ENCODE data around the gene STX7.

DNA sequence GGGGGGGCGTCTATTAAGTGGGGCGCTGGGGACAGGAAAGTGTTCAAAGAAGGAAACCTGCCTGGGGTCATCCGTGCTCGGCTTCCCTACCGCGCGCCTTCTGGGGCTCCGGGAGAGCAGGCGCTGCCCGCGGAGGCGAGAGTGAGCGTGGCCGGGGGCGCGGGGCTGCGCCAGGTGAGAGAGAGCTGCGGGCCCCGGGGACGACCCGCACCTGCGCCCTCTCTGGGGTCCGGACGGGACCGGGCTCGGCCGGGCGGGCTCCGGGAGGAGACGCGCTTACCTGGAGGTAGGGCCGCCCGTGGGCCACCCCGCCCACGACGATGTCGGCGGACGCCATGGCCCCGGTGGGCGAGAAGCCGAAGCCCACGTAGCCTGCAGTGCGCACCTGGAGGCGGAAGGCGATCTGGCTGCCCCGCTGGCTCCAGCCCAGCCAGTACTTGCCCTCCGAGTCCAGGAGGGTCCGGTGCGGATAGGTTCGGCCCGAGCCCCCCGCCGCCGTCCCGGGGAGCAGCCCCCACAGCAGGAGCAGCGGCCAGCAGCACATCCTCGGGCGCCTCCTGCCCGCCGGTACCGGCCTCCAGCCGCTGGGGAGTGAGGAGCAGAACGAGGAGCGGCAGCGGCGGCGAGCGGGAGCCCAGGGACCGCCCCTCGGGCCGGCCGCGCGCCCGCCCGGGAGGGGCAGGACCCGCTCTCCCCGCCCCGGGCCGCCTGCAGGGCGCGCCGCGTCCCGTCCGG is 111.9 kb downstream of the STX7 start, which contains the start of gene MOXD1:
- TF ChIP-seq POLR2AphosphoS5 (IDR thresholded peaks at IDR 0.05) (peak in 2 of 3 donors; percentile 42 to 49), POLR2A (IDR thresholded peaks at IDR 0.05) (no peak)
- TF ChIP-seq, protein P1, sequence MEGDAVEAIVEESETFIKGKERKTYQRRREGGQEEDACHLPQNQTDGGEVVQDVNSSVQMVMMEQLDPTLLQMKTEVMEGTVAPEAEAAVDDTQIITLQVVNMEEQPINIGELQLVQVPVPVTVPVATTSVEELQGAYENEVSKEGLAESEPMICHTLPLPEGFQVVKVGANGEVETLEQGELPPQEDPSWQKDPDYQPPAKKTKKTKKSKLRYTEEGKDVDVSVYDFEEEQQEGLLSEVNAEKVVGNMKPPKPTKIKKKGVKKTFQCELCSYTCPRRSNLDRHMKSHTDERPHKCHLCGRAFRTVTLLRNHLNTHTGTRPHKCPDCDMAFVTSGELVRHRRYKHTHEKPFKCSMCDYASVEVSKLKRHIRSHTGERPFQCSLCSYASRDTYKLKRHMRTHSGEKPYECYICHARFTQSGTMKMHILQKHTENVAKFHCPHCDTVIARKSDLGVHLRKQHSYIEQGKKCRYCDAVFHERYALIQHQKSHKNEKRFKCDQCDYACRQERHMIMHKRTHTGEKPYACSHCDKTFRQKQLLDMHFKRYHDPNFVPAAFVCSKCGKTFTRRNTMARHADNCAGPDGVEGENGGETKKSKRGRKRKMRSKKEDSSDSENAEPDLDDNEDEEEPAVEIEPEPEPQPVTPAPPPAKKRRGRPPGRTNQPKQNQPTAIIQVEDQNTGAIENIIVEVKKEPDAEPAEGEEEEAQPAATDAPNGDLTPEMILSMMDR (IDR thresholded peaks at IDR 0.05 in 8 of 11, conservative IDR thresholded peaks at IDR 0.05 in 3 of 11): peak in 2 of 11 experiments; percentile 19 to 26
